GM19324 (cell line): Measurements from ENCODE around the gene DMRTA1.
"Not testable (repeated sequence)": the region's sequence is repeated elsewhere in the genome, so short reads cannot be mapped to it uniquely, and the experiment has no call there.

Experiments
- ATAC-seq: cut with Tn5 transposase; IDR thresholded peaks from one replicate; pipeline ENCODE4 v1.9.1; 2021; ENCODE audit warnings: mild to moderate bottlenecking, moderate library complexity; ENCODE audit not compliant: unreplicated experiment, low FRiP score

Gene DMRTA1

GRCh38 chr9:22455181-22455580 lies 8.6 kb downstream of the DMRTA1 start:
- no peak for ATAC-seq

DNA sequence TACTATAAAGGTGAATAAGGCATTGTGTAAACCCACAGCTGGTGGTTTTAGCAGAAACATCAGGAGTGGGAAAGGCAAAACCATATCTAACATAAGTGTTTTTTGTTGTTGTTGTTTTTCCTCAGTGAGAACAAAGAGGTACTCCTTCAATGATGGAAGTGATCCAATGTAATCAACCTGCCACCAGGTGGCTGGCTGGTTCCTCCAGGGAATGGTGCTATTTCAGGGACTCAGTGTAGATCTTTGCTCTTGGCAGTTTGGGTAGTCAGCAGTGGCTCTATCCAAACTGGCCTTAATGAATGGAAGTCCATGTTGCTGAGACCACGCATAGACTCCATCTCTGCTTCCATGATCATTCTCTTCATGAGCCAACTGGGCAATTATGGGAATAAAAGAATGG lies 10.8 kb downstream of the DMRTA1 start:
- no peak for ATAC-seq

DNA sequence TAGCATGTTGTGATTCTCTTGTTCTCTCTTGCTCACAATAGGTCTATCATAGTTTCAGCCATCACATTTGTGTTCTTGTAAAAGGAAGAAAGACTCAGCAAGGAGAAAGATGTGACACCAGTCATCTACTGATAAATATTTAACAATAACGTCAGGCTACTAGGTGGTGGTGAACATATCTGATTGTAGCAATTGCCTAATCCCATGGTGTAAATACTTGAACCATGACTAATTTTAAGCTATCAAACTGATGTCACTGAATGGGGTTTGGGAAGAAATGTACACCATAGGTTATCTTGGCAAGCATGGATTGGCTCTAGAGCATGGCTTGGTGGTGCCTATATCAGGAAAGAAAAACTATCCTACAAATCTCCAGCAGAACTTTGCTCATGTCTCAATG lies 16.6 kb downstream of the DMRTA1 start:
- ATAC-seq, result no peak

DNA sequence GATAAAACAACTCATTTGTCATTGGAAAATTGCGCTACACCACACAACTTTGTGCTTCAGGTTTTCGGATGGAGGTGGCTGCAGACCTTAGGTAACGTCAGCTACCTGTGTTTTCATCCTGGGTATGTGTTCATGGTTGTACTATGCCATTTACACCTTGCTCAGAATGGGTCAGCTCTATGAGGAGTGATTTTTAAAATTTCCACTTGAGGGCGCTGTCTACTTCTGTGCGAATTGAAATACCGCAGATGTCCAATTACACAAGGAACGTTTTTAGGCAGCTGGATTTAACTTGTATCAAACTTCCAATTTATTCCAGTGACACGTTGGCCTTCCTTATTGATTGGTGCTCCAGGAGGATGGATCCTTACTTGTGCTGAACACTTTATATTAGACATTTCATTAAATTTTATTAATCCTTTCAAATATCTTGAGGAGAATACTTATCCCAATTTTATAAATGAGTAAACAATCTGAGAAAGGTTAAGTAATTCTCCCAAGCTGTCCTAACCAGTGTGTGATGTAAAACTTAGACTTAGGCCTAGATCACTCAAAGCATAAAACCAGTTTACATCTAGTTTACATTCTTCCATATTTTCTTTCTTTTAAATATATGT lies 23.4 kb downstream of the DMRTA1 start:
- no peak for ATAC-seq

GRCh38 chr9:22481566-22481965 lies 34.9 kb downstream of the DMRTA1 start:
- no peak for ATAC-seq

- no peak for ATAC-seq
These were observed 37.0 kb downstream of the DMRTA1 start for GRCh38 chr9:22483528-22484070.

DNA sequence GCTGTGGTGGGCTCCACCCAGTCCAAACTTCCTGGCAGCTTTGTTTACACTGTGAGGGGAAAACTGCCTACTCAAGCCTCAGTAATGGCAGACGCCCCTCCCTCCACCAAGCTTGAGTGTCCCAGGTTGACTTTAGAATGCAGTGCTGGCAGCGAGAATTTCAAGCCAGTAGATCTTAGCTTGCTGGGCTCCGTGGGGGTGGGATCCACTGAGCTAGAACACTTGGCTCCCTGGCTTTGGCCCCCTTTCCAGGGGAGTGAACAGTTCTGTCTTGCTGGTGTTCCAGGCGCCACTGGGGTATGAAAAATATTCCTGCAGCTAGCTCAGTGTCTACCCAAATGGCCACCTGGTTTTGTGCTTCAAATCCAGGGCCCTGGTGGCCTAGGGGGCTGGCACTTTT lies 49.6 kb downstream of the DMRTA1 start:
- ATAC-seq, result not testable (repeated sequence)
